Measurements from ENCODE around the gene PRUNE2. TPM values are rescaled to one million over a fixed set of nuclear protein-coding genes. Genes with fewer than 3 reads are reported as not detected.
"Not testable (repeated sequence)": the region's sequence is repeated elsewhere in the genome, so short reads cannot be mapped to it uniquely, and the experiment has no call there.

PRUNE2 gene
- total RNA-seq, 2 experiments from 2014 or later: 0.23 to 0.42 TPM

- POLR2A ChIA-PET: no interaction called here
- Mint-ChIP-seq H3K36me3 (ENCODE audit: low read depth) (no peaks in the 10 kb centered on the region), H3K27me3 (peaks cover 3% of the 10 kb centered on the region), H3K4me3 (no peak overlapping the region), H3K27ac (no peak overlapping the region), H3K9me3 (no peaks in the 10 kb centered on the region), H3K4me1 (no peaks in the 10 kb centered on the region)
- no peak for DNase-seq
- CTCF ChIA-PET: no interaction called here
Observed at GRCh38 chr9:76751001-76751400, 154.9 kb downstream of the PRUNE2 start.

DNA sequence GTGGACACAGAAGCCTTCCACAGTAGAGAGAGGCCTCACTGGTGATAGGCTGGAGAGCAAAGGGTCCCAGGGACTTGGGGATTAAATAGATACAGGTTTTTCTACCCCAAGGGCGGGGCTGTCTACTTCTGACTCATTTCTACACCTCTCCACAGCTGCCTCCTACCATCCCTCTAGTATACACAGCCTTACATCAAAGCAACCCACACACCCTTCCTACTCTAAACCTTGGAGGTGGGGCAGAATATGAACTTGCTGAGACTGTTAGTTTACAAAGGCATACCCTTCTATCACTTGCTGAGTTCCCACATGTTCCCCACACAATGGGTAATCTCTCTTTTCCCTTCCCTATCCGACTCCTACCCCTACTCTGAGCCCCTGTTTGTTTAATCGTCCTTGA is 161.6 kb downstream of the PRUNE2 start:
- peaks cover 4% of the 10 kb centered on the region for H3K9me3 Mint-ChIP-seq
- no peak overlapping the region for H3K4me3 Mint-ChIP-seq
- H3K36me3 Mint-ChIP-seq (ENCODE audit: low read depth): no peaks in the 10 kb centered on the region
- no peak for DNase-seq
- H3K27me3 Mint-ChIP-seq: peaks cover 3% of the 10 kb centered on the region
- H3K4me1 Mint-ChIP-seq: peaks cover 6% of the 10 kb centered on the region
- ChIA-PET CTCF (no interaction called here), POLR2A (no interaction called here)
- H3K27ac Mint-ChIP-seq: no peak overlapping the region

DNA sequence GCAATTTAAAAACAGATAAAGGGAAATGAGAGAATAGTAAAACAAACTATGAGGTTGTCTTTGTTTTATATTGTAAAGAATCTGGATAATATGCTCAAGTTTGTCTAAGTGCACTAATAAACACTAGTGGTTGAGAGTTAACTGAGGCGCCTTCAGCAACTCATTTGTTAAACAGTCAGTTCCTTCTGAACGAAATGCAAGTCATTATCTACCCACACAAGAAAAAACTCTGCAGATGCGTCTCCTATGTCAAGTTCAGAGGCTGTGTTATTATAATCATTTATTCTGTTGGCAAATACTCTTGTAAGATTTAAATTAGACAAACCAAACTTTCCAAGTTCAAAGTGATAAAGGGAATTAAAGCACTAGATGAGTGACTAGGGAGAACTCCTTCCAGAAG is 162.0 kb downstream of the PRUNE2 start:
- H3K36me3 Mint-ChIP-seq (ENCODE audit: low read depth): no peaks in the 10 kb centered on the region
- POLR2A ChIA-PET: no interaction called here
- H3K4me3 Mint-ChIP-seq: no peak overlapping the region
- peaks cover 4% of the 10 kb centered on the region for H3K9me3 Mint-ChIP-seq
- no peak overlapping the region for H3K27ac Mint-ChIP-seq
- CTCF ChIA-PET: no interaction called here
- peaks cover 6% of the 10 kb centered on the region for H3K4me1 Mint-ChIP-seq
- H3K27me3 Mint-ChIP-seq: peaks cover 3% of the 10 kb centered on the region
- no peak for DNase-seq

DNA sequence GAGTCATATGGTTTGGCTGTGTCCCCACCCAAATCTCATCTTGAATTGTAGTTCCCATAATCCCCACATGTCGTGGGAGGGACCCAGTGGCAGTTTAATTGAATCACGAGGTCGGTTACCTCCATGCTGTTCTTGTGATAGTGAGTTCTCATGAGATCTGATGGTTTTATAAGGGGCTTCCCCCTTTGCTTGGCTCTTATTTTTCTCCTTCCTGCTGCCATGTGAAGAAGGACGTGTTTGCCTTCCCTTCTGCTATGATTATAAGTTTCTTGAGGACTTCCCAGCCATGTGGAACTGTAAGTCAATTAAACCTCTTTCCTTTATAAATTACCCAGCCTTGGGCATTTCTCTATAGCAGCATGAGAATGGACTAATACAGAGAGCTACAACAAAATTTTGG is 163.0 kb downstream of the PRUNE2 start:
- H3K4me1 Mint-ChIP-seq; H3K9me3 Mint-ChIP-seq; H3K4me3 Mint-ChIP-seq; POLR2A ChIA-PET; H3K27me3 Mint-ChIP-seq; H3K27ac Mint-ChIP-seq; DNase-seq; H3K36me3 Mint-ChIP-seq (ENCODE audit: low read depth): not testable (repeated sequence)
- CTCF ChIA-PET: interaction anchor here (0.6 kb wide), 1 partner anchor 300 kb away, joined by 3 read pairs; no protein-coding TSS in a partner anchor

DNA sequence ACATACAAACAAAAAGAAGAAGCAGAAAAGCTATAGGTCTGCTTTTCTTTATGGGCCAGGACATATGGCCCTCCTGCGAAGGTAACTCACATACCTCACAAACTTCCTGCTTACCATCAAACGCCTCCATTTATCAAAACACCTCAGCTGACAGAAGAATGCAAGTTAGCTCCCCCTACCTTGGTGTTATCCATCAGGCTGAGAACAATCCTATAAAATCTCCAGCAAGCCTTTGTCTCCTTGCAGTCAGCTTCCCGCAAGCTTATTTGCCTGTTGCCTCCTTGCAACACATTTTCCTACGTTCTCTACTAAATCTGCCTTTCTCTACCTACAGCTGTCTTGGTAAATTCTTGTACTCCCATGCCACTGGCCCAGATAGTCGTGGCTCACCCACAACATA is 164.4 kb downstream of the PRUNE2 start:
- peaks cover 5% of the 10 kb centered on the region for H3K27me3 Mint-ChIP-seq
- CTCF ChIA-PET: no interaction called here
- H3K27ac Mint-ChIP-seq: no peak overlapping the region

DNA sequence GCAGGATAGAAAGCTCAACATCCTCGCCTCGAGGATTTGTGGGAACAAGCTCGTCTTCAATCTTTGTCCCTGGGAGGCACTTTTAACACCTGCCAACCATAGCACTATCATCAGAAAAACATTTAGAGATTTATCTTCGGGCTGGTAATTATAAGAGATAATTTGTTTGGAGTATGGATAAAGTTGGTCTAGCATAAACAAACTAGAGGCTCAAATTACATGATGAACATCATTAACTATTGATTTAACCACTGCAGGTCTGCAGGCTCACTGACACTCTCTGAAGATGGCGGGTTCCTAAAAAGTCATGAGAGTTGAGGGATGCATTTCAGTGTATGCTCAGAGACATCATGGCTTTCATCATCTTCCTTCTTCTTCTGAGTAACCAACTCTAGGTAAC is 167.5 kb downstream of the PRUNE2 start:
- ChIA-PET POLR2A (no interaction called here), CTCF (no interaction called here)
- Mint-ChIP-seq H3K27me3 (peaks cover 12% of the 10 kb centered on the region), H3K9me3 (peaks cover 4% of the 10 kb centered on the region), H3K4me1 (no peaks in the 10 kb centered on the region), H3K36me3 (ENCODE audit: low read depth) (no peaks in the 10 kb centered on the region), H3K27ac (no peak overlapping the region), H3K4me3 (no peak overlapping the region)
- no peak for DNase-seq

More for the DNA sequence above, 164.4 kb downstream of the PRUNE2 start:
- no peak for DNase-seq
- Mint-ChIP-seq H3K4me3 (no peak overlapping the region), H3K4me1 (peaks cover 6% of the 10 kb centered on the region), H3K36me3 (ENCODE audit: low read depth) (no peaks in the 10 kb centered on the region), H3K9me3 (peaks cover 4% of the 10 kb centered on the region)
- POLR2A ChIA-PET: no interaction called here

DNA sequence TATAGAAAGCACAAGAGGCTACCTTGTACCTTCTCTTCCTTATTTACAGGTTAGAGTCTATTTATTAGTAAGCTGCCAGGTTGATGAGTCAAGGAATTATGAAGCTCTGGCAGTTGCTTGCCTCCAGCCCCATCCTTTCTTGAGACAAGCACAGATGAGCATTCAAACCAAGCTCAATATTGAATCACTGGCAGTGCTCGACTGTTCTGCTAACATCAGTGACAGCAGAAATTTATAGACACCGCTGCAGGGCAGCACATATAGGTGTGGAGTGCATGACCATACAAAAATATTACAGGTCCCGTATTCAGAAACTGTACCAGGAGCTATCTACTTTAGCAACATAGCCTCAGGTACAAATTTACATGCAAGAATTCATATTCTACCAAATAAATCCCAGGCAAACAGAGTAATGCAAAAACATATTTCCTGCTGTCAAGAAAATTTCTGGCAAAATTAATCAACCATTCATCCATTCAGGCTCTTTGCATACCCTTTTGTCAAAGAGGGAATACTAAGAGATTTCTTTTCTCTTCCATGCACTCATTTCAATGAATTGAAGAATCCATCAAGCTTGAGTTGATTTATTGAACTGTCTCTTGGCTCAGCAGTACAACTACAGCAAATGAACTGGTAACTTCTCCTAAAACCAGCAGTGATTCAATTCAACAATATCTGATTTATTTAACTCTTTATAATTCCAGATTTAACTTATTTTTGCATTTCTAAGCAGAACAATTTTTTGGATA is 168.6 kb downstream of the PRUNE2 start:
- DNase-seq: no peak
- no peaks in the 10 kb centered on the region for H3K36me3 Mint-ChIP-seq (ENCODE audit: low read depth)

GRCh38 chr9:76734716-76735115 is 171.2 kb downstream of the PRUNE2 start:
- no peak overlapping the region for H3K27ac Mint-ChIP-seq
- ChIA-PET POLR2A (no interaction called here), CTCF (no interaction called here)
- no peaks in the 10 kb centered on the region for H3K36me3 Mint-ChIP-seq (ENCODE audit: low read depth)
- no peaks in the 10 kb centered on the region for H3K4me1 Mint-ChIP-seq
- H3K27me3 Mint-ChIP-seq: peaks cover 20% of the 10 kb centered on the region
- H3K4me3 Mint-ChIP-seq: no peak overlapping the region
- DNase-seq: no peak
- H3K9me3 Mint-ChIP-seq: no peaks in the 10 kb centered on the region

More for the DNA sequence above, 168.6 kb downstream of the PRUNE2 start:
- no peak overlapping the region for H3K4me3 Mint-ChIP-seq
- no peaks in the 10 kb centered on the region for H3K9me3 Mint-ChIP-seq
- ChIA-PET CTCF (interaction anchor here (0.6 kb wide), 1 partner anchor 399 kb away, joined by 4 read pairs; no protein-coding TSS in a partner anchor), POLR2A (no interaction called here)
- peaks cover 15% of the 10 kb centered on the region for H3K27me3 Mint-ChIP-seq
- H3K27ac Mint-ChIP-seq: no peak overlapping the region
- H3K4me1 Mint-ChIP-seq: no peaks in the 10 kb centered on the region

GRCh38 chr9:76733096-76733495 is 172.8 kb downstream of the PRUNE2 start:
- Mint-ChIP-seq H3K9me3 (no peaks in the 10 kb centered on the region), H3K4me3 (no peak overlapping the region), H3K4me1 (no peaks in the 10 kb centered on the region), H3K27me3 (peaks cover 24% of the 10 kb centered on the region), H3K36me3 (ENCODE audit: low read depth) (no peaks in the 10 kb centered on the region), H3K27ac (no peak overlapping the region)
- no peak for DNase-seq
- ChIA-PET CTCF (no interaction called here), POLR2A (no interaction called here)

DNA sequence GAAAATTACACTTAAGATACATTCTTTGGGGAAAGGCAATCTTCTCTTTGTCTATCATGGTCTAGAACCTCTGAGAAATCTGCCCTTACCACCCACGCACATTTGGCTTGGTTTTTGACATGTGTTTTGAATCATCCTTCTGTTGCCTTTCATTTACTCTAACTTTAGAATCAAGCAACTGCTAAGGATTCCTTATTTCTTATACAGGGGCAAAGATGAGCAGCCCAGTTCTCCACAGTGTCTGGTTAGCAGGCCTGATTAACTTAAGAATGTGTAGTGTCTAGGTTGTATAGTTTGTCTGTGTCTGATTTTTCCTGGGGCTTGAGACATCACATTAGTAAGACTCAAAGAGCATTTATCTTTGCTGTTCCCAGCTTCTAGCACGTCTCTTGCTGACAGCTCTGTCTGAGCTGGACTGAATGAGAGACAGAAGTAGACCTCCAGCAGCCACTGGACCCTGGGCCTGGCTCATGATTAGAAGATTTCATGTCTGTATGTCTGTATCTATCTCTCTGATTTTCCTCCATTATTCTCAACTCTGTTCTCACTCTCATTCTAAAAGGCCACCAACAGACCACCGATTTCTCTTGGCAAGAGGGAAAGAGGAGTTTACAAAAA is 173.5 kb downstream of the PRUNE2 start:
- Mint-ChIP-seq H3K4me3 (no peak overlapping the region), H3K9me3 (no peaks in the 10 kb centered on the region), H3K27me3 (peaks cover 22% of the 10 kb centered on the region), H3K4me1 (no peaks in the 10 kb centered on the region), H3K36me3 (ENCODE audit: low read depth) (no peaks in the 10 kb centered on the region), H3K27ac (no peak overlapping the region)
- DNase-seq: no peak
- ChIA-PET CTCF (no interaction called here), POLR2A (no interaction called here)

- no peak for DNase-seq
- no peak overlapping the region for H3K27ac Mint-ChIP-seq
- H3K9me3 Mint-ChIP-seq: no peaks in the 10 kb centered on the region
- no peaks in the 10 kb centered on the region for H3K4me1 Mint-ChIP-seq
- POLR2A ChIA-PET: no interaction called here
- H3K4me3 Mint-ChIP-seq: no peak overlapping the region
- no peaks in the 10 kb centered on the region for H3K36me3 Mint-ChIP-seq (ENCODE audit: low read depth)
- H3K27me3 Mint-ChIP-seq: peaks cover 21% of the 10 kb centered on the region
- CTCF ChIA-PET: no interaction called here
Observed at GRCh38 chr9:76730801-76731200, 175.1 kb downstream of the PRUNE2 start.

DNA sequence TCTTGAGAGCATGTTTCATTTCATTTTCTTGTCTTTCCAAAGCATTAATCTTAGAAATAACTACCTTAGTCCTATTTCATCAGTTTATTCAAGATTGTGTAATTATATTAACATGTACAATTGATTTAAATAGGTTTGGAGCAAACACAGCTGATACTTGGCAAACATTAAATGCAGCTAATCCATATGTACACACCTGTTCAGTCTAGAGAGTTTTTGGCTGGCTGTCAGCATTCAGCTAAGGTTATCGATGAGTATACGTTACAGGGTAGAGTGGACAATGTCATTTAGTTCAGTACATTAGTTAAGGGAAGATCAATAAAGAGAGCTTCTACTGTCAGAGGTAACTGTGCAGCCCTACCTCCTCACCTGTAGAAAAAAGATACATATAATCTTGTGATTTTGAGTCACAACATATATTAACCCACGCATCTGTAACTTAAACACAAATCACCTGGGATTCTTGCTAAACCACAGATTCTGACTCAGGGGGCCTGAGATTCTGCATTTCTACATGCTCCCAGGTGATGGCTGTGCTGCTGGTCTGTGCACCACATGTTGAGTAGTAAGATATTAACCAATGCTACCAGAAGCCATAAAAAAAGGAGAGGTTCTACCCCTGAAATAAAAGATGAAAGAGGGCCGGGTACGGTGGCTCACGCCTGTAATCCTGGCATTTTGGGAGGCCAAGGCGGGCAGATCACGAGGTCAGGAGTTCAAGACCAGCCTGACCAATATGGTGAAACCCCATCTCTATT is 175.8 kb downstream of the PRUNE2 start:
- ChIA-PET POLR2A (interaction anchor here (0.7 kb wide), 1 partner anchor 32 kb away, joined by 5 read pairs; no protein-coding TSS in a partner anchor), CTCF (no interaction called here)
- Mint-ChIP-seq H3K9me3 (no peaks in the 10 kb centered on the region), H3K27ac (no peak overlapping the region), H3K27me3 (peaks cover 26% of the 10 kb centered on the region), H3K36me3 (ENCODE audit: low read depth) (no peaks in the 10 kb centered on the region), H3K4me3 (no peak overlapping the region), H3K4me1 (no peaks in the 10 kb centered on the region)
- DNase-seq: no peak

DNA sequence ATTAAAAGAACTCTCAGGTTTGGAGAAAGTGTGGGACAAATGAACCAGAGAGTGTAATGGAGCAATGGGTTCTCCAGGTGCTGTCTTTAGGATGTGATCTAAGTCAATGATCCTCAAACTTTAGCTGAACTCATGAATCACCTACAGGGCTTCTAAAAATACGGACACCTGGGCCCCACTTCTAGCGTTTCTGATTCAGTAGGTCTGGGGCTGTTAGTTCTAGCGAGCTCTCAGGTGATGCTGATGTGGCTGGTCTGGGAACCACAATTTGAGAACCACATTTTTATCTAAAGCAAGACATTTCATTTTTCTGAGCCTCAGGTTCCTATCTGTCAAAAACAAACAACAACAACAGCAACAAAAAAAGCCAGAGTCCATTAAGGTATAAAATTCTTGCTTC is 176.8 kb downstream of the PRUNE2 start:
- ChIA-PET POLR2A (no interaction called here), CTCF (no interaction called here)
- Mint-ChIP-seq H3K9me3 (no peaks in the 10 kb centered on the region), H3K36me3 (ENCODE audit: low read depth) (no peaks in the 10 kb centered on the region), H3K4me1 (no peaks in the 10 kb centered on the region), H3K27me3 (peaks cover 23% of the 10 kb centered on the region), H3K27ac (no peak overlapping the region), H3K4me3 (no peak overlapping the region)
- DNase-seq: no peak

Measured in activated CD4-positive, alpha-beta T cell treated with anti-CD3 and anti-CD28 coated beads, Interleukin-2, amount 10 ng/mL, durations not matched to agents 7 days and 5 days (primary cell).